Cerebellar nuclear complex (tissue), 1 donor: ENCODE results near the gene ZNF30.
"Not testable (repeated sequence)": the region's sequence is repeated elsewhere in the genome, so short reads cannot be mapped to it uniquely, and the experiment has no call there.

Source experiments
- DNase-seq, 2 experiments: peaks; one replicate each; lab custom pipeline; 2025; lab: John Stamatoyannopoulos, UW

ZNF30 gene

GRCh38 chr19:34985249-34986022 lies 58.7 kb downstream of the ZNF30 start:
- peak in 1 of 2 experiments; percentile 61 for DNase-seq

GRCh38 chr19:34988119-34988518 lies 61.4 kb downstream of the ZNF30 start:
- DNase-seq: no peak

DNA sequence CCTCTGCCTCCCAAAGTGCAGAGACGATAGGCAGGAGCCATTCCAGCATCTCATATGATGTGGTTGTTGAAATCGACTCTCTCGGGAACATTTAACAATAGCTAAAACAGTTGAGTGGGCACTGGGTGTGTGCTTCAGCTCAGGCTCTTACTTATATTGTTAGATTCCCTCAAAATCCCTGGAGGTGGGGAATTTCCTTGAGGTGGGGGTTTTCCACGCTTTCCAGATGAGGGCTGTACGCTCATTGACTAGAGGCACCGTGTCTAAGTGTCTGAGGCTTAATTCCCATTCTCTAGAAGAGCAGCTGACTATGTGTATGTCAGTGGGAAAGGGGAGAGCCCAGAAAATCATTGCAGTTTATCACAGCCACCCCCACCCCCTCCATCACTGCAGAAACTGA lies 62.6 kb downstream of the ZNF30 start:
- no peak for DNase-seq

GRCh38 chr19:34990578-34991192 lies 64.0 kb downstream of the ZNF30 start:
- DNase-seq: no peak

DNA sequence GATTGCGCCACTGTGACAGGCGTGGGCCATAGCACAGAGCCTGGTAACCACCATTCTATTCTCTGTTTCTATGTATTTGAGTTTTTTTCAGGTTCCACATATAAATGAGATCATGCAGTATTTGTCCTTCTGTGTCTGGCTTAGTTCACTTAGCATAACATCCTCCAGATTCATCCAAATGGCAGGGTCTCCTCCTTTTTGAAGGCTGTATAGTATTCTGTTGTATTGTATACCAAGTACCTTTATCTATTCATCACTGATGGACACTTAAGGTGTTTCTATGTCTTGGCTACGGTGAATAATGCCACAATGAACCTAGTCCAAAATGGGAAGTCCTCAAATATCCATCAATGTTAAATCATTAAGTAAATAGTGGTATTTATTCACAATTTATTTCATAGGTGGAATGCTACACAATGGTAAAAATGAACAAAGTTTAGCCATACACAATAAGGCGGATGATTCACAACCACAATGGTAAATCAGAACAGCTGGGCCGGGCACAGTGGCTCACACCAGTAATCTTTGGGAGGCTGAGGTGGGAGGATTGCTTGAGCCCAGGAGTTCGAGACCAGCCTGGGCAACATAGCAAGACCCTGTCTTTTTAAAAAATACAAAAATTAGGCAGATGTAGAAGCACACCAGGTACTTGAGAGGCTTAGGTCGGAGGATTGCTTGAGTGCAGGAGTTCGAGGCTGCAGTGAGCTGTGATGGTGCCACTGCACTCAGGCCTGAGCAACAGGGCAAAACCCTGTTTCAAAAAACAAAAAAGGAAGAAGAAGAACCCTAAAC lies 65.0 kb downstream of the ZNF30 start:
- DNase-seq: no peak

GRCh38 chr19:34992582-34992981 lies 65.9 kb downstream of the ZNF30 start:
- not testable (repeated sequence) for DNase-seq

GRCh38 chr19:34994286-34994642 lies 67.6 kb downstream of the ZNF30 start:
- DNase-seq: no peak
